Central memory CD4-positive, alpha-beta T cell (primary cell): ENCODE results near the gene KCNQ2.

ENCODE experiments used
- DNase-seq: peaks from one replicate; pipeline ENCODE4 v3.0.0; 2022

Gene KCNQ2

DNA sequence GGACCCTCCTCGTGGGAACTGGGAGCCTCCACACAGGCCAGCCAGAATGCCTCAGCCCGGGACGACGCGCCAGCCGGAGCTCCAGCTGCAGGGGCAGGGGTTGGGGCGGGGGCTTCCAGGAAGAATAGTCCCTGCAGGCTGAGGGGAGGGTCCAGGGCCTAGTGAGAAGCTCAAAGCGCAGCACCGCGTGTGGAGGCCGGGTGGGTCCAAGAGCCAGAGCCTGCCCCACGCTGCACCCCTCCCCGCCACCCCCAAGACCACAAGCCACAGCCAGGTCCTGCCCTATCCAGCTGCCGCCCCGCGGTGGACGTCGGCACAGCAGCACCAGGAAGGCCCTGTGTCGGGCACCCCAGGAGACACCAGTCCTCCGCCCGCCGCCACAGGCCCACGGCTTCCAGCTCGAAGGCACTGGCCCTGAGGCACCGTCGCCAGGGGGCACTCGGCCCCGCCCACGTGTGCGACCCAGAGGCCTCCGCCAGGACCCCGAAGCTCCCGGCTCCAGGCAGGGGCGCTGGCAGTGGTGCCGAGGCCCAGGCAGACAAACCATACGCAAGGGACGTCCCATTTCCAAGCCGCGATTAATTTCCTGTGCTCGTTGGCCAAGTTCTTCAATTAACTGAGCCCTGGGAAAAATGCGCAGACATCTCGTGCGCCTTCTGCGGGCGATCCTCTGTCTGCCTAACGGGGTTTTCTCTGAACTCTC is 19.5 kb downstream of the KCNQ2 start:
- no peak for DNase-seq

DNA sequence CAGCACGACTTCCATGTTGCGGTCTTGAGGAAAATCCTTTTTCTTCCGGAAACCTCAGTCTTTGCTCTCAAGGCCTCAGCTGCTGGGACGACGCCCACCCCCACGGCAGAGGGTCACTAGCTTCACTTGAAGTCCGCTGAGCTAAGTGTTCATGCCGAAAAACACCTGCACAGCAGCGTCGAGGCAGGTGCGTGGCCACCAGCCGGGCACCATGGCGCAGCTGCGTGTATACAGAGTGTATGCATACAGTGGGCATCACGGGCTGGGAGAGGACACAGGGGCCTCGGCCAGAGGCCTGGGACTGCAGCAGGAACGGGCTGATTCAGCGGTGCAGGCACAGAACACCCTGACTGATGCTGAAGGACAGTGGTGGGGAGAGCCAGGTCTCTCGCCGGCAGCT is 20.1 kb downstream of the KCNQ2 start:
- DNase-seq: no peak

DNA sequence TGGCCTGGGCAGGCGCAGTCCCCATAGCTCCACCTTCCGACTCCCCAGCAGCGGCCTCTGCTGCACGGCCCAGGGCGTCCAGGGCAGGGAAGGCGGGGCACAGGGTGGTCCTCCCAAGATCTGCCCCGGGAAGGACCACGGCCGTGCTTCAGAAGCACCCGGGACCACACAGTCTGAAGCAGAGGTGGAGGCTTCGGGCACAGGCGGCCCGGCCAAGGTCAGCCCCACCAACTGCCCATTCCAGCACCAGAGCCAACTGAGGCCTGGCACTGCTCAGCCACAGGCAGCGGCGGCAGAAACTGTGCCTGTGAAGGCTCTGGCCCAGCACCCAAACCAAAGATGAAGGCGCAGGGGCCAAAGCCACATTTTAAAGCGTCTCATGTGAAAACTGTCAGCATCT is 20.6 kb downstream of the KCNQ2 start:
- DNase-seq: no peak

DNA sequence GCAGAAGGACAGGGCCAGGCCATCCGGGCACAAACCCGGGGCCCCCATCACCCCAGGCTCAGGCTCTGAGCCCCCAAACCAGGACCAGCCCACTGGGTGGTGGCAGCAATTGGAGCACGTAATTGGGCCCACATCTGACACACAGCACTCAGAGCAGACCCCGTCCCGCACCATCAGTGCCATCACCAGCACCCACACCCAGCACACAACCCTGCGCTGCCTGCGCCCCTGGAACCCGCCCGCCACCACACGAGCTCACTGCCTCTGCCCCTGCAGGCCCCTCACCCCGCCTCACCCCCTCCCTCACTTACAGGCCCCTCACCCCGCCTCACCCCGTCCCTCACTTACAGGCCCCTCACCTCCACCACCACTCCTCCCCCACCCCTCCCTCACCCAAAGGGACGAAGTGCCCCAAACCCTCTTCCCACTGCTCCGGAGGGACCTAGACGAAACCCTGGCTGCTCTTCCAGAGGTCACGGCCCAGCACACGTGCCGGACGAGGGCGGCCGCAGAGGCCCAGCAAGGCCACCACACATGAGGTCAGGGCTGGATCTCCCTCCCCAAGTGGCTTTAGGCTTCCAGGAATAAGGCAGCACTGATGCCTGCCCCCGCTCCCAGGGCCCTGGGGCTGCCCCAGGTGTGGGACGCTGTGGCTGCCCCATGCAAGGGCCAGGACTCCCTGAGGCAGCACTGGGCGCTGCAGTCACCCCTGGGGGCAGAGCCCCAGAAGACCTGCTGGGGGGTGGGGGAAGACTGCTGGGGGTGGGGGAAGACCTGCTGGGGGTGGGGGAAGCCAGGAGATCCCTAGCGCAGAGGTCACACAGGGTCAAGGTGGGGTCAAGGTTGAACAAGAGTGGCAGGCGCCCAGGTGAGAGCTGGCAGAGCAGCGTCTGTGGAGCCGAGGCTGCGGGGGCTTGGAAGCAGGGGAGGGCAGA is 22.4 kb downstream of the KCNQ2 start:
- DNase-seq: no peak

DNA sequence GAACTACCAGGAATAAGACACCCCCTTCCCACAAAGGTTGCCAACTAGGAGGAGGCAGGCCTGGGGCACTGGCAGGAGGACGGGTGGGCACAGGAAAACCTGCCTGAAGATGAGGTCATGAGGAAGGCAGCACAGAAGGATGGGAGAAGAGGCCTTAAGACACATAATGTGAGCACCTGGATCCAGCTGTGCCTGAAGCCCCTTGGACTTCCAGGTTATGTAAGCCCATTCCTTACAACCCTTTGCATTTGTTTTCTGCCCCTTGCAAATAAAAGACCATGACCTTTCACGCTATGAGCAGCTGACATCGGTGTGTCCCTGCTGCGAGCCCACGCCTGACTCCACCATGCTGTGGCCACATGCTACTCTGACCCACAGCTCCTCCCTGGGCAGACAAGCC is 23.4 kb downstream of the KCNQ2 start:
- DNase-seq: no peak

DNA sequence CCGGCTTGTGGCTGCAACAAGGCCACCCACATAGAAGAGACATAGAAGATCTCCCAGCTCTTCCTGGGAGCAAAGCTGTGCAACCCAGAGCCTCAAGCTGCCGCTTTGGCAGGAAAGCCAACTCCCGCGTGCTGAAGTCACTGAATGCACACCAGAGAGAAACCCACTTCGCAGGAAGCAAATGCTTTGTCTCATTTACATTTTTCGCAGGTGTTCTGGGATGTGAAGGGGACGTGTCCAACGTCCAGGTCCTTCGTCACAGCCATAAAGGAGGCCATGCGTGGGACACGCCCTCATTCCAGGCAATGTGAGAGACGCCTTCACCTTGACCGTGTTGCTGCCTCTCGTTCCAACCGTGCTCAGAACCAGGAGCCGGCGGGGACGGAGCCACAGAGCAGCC is 24.4 kb downstream of the KCNQ2 start:
- DNase-seq: no peak

DNA sequence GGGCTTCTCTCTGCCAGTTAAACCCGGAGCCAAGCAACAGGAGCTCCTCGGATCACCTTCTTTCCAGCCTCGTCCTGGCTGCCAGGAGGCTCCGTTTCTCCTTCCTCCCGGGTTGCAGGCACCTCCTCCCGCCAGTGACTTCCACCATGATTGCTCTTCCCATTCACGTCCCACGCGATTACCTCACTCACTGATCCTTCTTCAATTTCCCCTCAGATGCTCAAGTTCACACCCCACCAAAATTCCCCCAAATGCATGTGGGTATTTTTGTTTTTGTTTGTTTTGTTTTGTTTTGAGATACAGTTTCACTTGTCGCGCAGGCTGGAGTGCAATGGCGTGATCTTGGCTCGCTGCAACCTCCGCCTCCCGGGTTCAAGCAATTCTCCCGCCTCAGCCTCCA is 25.1 kb downstream of the KCNQ2 start:
- no peak for DNase-seq

DNA sequence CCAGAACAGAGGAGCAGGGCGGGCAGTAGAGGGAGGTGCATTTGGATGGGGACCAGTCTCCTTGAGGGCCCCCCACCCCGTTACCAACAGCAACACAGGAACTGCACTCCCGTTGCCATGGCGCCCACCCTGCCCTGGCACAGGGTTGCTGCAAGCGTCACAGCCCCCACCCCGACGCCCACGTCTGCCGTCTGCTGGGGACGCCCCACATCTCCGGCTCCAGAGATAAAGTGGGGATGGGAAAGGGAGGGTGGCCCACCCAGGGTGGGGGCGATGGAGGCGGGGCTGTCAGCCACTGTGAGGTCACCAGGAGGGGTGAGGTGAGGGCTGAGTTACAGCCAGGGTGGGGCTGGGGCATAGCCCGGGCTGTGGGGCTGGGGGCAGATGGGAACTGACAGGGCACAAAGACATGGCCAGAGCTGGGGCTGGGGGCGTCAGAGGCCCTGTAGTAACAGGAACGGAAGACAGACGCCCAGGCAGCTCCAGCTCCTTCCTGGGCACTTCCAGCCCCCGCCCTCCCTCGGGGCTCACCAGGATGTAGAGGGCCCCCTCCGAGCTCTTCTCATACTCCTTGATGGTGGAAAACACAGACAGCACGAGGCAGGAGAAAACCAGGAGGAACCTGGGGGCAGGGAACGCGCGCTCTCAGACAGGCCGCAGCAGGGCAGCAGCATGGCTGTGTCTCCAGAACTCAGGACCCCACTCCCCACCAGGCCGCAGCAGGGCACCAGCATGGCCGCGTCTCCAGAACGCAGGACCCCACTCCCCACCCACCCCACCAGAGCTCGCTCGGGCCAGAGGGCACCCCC is 26.0 kb downstream of the KCNQ2 start:
- no peak for DNase-seq

DNA sequence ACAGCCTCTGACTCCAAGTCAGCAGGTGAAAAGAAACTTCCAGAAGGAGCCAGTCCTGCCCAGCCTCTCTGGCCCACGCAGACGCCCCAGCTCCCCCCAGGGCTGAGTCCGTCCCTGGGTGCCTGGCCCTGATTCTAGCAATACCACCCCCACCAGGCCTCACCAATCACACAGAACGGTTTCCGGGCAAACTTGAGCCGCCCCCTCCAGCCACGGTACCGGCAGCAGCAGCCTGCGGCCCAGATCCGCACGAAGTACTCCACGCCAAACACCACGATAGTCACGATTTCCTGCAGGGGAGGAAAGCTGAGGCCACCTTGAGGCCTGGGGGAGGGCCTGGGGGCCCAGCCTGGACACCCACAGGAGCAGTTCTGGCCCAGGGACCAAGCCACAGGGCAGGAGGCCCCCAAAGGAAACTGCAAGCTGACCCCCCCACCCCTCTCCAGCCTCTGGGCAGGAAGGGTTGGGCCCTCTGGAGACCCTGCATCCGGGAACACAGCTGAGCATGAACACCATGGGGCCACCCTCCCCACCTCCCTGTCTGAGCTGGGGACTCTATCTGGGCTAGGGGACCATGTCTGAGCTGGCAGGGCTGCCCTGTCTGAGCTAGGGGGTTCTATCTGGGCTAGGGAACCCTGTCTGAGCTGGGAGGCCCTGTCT is 27.2 kb downstream of the KCNQ2 start:
- DNase-seq: no peak

DNA sequence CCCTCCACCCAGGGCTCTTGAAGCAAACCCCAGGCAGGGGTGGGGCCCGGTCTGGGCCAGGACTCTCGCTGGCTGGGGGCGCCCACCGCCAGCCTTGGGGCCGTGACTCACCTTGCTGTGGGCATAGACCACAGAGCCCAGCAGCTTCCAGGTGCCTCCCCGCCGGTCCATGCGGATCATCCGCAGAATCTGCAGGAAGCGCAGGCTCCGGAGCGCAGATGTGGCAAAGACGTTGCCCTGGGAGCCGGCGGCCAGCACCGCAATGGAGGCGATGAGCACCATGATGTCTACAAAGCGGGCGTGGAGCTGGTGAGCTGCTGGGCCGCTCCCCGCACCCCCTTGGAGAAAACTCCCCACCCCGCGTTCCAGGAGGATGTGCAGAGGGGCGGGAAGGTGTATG is 27.9 kb downstream of the KCNQ2 start:
- DNase-seq: no peak

DNA sequence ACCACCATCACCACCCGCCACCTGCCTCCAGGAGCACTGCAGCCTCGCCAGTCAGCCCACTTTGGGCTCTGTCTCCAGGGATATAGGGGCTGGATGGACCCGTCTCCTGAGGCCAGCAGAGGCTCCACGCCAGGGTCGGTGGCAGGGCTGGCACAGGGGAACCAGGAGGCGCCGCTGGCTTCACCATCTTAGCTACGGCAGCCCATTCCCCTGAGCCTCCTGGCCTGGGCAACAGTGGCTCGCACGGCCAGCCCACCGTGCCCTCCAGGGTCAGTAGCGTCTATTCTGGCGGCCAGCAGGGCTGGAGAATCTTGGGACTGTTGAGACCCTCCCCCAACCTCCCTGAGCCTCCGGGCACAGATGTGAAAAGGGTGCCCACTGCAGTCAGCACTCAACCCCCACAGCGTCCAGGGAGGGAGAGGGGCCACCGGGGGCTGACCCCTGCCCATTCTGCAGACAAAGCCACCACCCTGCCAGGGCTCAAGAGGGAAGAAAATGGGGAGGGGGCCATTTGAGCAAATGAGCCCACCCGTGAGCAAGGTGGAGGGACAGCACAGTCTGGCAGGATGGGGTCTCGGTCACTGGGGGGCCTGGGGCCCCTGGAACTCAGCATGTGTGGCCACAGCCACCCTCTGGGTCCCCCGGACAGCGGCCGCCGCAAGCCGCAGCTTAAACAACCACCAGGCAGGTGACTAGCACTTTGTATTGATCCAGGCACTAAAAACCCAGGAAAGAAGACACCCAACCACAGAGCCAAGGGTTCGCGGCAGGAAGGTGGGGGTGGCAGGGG is 28.7 kb downstream of the KCNQ2 start:
- DNase-seq: no peak

DNA sequence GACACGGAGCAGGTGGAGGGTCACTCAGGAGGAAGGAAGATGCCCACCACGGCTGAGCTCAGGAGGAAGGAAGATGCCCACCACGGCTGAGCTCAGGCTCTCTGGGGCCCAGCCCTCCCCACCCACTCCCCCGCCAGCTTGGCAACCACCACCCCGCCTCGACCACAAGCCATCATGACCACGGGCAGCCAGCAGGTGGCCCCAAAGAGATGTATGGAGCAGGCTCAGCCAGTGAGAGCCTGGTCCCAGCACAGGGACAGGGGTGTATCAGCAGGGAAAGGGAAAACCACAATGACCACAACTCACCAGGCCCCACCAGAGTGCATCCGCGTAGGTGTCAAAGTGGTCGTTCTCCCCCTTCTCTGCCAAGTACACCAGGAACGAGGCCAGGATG is 30.4 kb downstream of the KCNQ2 start:
- peak; percentile 44 for DNase-seq

DNA sequence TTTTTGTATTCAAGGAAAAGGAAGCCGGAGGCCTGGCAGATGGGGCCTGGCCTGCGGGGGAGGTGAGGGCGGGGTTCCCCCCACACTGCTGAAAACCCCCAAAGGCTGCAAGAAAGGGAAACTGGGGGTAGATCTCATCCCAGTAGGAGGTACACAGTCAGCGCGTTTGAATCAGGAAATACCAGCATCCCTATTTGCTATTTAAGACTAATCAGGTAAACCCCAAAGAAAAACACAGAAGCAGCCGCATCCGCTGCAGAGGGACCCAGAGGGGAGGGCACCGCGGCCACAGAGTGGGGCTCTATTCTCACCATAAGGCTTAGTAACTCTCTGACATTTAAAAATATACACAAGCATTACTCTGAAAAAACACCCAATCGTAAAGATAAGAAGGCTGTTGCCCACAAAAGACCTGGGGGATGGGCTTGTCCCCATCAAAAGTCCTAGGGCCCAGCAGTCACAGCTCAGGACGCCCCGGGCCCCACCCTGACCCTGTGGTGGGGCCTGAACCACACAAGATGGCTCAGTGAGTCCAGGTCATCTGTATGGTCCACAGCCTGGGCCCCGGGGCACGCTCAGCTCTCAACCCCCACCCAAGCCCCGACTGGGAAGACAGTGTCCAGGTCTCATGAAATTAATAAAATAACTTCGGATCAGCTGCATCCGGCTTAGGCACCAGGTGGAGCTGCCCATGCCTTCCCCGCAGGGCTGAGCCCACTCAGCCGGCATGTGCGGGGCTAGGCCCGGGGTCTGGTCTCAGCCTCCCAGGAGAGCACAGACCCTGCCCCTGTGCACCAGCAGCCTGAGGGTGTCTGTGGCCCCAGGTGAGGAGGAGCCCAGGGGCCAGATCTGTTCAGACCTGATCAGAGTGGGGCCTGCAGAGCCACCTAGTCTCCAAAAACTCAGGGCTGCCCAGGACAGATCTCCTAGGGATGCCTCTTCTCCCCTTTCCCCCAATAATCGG is 31.0 kb downstream of the KCNQ2 start:
- DNase-seq: peak; percentile 12

DNA sequence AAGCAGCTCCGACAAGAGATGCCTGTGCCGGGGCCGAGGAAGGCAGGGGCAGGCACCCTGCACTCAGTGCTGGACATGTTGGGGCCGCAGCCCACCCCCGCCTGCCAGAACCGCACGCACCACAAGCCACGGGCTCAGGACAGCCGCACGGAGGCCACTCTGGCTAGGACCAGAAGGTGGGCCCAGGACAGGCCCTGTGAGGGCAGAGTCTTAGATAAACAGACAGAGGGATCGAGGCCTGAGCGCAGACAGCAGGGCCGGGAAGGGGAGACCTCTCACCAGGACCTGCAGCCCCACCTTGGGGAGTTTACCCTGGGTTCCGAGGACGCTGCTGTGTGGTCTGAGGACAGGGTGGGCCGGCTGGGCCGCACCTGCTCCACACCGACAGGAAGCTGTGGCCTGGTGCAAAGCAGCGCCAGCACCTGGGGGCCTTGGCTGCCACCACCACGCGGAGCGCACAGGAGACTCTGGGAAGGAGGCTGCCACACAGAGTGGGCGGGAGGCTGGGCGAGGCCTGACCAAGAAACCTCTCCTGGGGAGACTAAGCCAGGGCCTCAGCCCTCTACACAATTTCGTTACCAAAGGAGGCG is 32.0 kb downstream of the KCNQ2 start:
- no peak for DNase-seq

DNA sequence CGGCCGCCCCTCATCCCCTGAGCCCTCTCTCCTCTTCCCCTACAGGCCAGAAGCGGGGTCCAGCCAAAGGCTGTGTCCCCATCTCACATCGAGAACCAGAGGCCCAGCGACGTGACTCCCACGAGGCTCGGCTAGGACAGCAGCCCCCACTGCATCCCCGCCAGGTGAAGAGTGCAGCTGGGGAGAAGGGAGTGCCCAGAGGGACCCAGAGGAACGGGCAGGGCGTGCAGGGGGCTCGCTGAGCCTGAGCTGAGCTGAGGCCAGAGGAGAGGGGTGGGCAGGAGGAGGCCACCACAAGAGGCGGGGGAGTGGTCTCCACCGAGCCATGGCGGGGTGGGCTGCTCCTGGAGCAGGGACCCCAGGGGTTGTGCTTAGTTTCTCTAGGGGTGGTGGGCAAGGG is 32.6 kb downstream of the KCNQ2 start:
- DNase-seq: no peak

DNA sequence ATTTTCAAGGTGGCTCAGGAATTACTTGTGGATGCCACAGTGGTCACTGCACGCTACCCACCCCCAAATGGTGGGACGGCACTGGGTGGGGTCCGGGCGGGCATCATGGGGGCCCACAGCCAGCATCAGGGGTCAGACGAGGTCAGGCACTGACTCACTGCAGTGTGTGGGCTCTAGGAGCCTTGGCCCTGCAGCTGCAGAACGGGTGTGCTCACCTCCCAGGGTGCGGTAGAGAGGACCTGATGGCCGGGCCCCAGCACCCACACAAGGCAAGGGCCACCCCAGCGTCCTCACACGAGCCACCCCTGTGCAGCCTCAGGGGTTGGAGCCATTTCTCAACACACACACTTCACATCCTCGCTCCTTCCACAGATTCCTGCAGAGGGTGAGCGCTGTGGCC is 34.3 kb downstream of the KCNQ2 start:
- DNase-seq: no peak

DNA sequence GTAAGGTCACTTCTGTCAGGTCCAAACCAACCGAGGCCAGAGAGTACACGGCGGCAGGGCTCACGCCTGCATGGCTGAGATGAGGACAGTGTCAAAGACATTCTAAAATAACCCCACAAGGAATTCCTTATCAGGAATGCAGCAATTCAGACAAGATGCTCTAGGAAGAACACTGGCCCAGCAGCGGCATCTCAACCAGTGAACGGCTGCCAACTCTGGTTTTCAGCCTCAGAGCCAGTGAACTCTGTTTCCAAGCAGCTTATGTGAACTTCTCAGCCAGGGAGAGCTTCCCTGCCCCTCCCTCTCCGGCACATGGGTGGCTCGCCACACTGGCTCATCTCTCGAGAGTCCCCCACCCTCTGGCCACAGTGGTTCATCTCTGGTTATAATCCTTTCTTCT is 36.9 kb downstream of the KCNQ2 start:
- DNase-seq: no peak

DNA sequence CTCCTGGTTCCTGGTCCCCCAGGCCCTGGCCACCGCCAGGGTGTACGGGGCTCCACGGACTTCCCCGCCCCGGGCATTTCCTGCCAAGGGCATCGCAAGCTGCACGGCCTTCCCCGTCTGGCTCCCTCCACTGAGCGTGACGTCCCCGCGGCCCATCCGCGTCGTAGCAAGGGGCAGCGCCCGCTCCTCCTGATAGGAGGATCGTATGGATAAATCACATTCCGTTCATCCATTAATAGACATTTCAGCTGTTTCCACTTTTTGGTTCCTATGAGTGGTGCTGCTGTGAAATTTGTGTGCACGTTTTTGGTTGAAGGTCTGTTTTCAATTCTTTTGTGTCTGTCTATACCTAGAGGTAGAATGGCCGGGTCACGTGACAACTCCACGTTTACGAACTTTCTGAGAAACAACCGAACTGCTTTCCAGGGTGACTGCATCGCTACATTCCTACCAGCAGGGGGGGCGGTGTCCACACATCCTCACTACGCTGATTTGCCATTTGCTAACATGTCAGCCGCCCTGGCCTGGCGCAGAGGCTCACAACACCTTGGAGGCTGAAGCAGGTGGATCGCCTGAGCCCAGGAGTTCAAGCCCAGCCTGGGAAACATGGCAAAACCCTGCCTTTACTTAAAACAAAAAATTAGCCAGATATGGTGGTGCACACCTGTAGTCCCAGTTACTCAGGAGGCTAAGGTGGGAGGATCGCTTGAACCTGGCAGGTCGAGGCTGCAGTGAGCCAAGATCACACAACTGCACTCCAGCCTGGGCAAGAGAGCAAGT is 37.7 kb downstream of the KCNQ2 start:
- peak; percentile 72 for DNase-seq

DNA sequence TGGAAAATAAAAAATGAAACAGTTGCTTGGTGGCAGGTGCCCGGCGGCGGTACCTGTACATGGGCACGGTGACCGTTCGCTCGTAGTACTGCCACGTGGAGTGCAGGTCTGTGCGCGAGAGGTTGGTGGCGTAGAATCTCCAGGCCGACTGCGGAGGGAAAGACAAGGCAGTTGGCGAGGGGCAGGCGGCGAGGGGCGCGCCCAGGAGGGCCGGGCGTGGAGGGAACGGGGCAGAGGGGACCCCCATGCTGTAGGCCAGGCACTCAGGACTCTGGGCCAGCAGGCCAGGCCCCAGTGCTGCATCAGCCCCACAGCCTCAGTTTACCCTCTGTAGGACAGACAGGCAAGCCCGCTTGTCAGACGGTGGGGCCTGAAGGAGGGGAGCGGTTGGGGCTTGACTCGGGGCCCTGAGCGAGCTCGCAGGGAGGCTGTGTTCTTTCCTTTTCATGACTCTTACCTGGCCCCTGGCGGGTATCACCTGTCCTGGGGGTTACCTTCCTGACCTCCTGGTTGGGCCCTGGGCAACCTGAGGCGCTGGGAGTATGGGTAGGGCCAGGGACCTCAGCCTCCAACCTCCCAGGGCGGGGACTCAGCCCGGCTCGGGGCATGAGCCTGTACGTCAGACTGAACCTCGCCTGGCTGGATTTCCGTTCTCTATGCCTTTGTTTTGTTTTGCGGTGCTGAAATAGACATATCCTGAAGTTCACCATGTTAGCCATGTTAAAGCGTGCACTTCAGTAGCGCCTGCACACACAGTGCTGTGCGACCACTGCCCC is 38.5 kb downstream of the KCNQ2 start:
- DNase-seq: peak; percentile 14
